ENCODE data around the gene SLC17A3.

GRCh38 chr6:25869840-25870239 is 4.2 kb downstream of the SLC17A3 start:
- no peak for TF ChIP-seq POLR2A (IDR thresholded peaks at IDR 0.05; ENCODE audit: low read depth, low read length)
- TF ChIP-seq POLR2AphosphoS5 (IDR thresholded peaks at IDR 0.05; ENCODE audit: low read depth, low read length), result no peak
- TF ChIP-seq TAF1 (IDR thresholded peaks at IDR 0.05; ENCODE audit: low read depth, low read length), result no peak
- TF ChIP-seq POU2F2 (IDR thresholded peaks at IDR 0.05; ENCODE audit: low read depth, low read length), result no peak
- no peak for TF ChIP-seq SPI1 (IDR thresholded peaks at IDR 0.05; ENCODE audit: low read depth, low read length)

Measured in GM12891 (cell line).